NCI-H1417 treated with DMSO at 0.1 percent for 48 hours (cell line): ENCODE results near the gene PDE3A.
"Not testable (repeated sequence)": the region's sequence is repeated elsewhere in the genome, so short reads cannot be mapped to it uniquely, and the experiment has no call there.

Source experiments
- DNase-seq: peaks from one replicate; lab custom pipeline; 2025; lab: John Stamatoyannopoulos, UW

The PDE3A gene

DNA sequence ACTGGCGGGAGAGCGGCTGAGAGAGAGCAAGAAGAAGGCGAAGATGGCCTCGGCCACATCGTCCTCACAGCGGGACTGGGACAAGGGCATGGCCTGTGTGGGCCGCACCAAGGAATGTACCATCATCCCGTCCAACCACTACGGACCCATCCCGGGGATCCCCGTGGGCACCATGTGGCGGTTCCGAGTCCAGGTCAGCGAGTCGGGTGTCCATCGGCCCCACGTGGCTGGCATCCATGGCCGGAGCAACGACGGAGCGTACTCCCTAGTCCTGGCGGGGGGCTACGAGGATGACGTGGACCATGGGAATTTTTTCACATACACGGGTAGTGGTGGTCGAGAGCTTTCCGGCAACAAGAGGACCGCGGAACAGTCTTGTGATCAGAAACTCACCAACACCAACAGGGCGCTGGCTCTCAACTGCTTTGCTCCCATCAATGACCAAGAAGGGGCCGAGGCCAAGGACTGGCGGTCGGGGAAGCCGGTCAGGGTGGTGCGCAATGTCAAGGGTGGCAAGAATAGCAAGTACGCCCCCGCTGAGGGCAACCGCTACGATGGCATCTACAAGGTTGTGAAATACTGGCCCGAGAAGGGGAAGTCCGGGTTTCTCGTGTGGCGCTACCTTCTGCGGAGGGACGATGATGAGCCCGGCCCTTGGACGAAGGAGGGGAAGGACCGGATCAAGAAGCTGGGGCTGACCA lies 183.6 kb downstream of the PDE3A start:
- not testable (repeated sequence) for DNase-seq

DNA sequence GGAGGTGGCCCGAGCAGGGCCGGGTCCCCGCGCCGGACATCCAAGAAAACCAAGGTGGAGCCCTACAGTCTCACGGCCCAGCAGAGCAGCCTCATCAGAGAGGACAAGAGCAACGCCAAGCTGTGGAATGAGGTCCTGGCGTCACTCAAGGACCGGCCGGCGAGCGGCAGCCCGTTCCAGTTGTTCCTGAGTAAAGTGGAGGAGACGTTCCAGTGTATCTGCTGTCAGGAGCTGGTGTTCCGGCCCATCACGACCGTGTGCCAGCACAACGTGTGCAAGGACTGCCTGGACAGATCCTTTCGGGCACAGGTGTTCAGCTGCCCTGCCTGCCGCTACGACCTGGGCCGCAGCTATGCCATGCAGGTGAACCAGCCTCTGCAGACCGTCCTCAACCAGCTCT lies 184.2 kb downstream of the PDE3A start:
- DNase-seq, result not testable (repeated sequence)

DNA sequence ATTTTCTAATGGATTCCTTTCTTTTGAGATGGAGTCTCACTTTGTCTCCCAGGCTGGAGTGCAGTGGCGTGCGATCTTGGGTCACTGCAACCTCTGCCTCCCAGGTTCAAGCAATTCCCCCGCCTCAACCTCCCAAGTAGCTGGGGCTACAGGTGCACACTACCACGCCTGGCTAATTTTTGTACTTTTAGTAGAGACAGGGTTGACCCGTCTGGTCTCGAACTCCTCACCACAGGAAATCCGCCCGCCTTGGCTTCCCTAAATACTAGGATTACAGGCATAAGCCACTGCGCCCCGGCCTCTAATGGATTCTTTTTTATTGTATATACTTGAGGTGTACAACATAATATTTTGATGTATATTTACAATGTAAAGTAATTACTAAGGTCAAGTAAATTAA lies 186.7 kb downstream of the PDE3A start:
- no peak for DNase-seq

DNA sequence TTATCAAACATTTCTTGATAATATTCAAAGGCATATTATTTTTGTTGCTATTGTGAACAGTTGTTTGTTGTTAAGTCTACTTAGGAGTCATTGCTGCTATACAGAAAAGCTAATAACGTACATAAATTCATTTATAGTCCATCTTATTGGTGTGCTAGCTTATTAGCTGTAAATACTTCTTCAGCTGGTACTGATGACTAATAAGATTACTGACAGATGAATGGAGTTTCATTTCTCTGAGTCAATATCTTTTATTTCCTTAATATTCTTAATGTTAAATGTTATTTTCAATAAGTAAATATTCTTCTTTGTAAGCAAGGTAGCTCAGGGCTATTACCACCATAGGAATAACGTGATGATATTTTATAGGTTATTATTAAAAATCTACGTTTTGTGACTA lies 187.4 kb downstream of the PDE3A start:
- DNase-seq, result no peak

DNA sequence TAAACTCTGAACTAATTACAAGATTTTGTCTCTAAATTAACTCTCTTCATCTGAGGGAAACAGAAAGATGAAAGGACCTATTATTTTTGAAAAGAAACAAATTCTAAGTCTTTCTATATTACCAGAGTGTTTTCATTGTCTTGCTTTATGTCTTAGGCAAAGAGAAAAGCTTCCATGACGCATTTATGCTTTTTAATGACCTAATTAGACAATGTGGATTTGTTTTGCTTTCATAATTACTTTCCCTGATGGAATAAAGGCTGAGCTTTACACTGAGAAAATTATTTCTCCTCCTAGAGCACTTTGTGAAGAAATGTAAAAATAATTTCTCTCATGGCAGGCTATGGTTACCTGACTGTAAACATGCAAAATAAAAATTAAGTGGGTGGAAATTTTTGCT lies 188.8 kb downstream of the PDE3A start:
- no peak for DNase-seq

DNA sequence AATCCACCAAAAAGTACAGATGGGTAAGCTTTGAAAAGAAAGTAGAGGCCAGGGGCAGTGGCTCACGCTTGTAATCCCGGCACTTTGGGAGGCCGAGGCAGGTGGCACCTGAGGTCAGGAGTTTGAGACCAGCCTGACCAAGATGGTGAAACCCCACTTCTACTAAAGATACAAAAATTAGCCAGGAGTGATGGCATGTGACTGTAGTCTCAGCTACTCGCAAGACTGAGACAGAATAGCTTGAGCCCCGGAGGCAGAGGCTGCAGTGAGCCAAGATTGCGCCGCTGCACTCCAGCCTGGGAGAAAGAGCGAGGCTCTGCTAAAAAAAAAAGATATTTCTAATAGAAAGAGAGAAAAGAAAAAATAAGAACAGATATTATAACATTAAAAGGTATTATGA lies 192.6 kb downstream of the PDE3A start:
- no peak for DNase-seq

DNA sequence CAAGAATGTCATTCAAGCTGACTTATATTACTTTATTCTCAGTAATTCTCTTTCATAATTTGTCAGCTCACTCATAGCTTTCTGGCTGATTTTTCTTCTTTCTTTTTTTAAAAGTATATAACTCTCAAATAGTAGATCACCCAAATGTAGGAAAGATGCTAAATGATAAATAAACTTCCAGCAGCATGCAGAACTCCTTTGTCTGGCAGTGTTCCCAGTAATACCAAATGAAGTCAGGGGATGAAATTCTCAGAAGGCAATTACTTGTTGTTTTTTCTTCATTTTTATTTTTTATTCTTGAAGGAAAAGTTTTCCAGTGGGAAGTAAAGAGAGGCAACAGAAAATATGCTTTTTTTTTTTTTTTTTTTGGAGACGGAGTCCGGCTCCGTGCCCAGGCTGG lies 193.5 kb downstream of the PDE3A start:
- no peak for DNase-seq

DNA sequence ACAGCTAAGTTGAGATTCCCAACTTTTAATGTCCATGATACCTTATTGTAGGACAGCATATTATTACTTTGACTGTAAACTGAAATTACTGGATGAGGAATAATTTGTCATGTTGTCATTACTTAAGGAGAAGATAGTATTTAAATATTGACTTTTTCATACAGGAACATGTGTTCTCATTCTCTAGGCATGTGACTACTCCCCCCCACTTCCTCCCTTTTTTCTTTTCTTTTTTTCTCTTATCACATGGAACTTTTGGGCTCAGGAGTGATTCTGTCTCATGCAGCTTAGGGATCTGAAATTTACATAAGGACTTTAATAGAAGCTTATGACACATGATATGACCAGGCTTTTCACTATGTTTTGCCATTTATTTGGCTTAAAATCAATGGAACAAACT lies 199.1 kb downstream of the PDE3A start:
- DNase-seq, result no peak

DNA sequence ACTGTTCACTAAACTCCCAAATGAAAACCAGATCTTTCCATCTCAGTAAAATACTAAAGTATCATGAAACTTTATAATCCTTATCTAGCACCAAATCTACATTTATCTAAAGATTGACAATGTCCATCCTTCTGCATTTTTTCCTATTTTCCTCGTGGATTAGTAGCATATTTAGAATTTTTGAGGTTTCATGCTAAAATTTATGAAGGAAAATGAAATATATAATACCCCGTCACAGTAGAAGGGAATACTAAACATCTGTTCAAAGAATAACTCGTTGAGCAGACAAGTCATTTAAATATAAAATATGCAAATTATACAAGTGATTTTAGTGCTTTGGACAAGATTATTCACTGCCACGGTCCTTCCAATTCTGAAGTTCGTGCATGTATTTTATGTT lies 204.1 kb downstream of the PDE3A start:
- DNase-seq, result no peak

DNA sequence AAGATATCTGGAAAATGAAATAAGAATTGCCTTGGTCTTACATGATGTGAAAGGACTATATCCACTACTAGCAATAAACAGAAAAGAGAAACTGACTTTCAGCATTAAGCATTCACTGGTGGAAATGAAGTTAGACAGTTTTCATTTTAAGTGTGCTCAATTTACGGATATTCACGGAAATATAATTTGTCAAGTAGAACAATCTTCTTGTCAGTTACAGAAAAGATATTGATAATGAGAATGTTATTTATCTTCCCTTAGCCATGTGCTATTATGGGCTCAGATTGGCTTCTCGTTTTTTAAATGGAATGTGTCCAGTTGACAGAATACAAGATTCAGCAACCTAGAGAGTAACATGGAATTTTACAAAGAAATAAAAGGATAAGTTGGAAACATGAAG lies 208.2 kb downstream of the PDE3A start:
- DNase-seq, result no peak

DNA sequence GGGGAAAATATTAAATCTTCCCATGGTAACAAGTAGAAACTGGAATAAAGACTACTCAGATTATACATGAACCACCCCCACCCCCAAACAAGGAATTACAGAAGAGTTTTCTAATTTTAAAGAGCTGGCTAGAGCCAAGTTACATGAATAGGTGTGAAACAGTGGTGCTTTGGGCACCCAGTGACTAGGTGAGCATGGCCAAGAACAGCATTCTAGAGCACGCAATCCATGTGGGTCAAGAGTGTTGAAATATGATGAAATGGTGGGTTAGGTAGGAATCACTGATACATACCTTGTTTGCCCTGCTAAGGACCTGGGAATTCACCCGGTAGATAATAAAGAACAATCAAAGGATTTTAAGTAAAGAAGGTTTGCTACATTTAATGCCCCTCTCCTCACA lies 208.7 kb downstream of the PDE3A start:
- DNase-seq, result no peak

DNA sequence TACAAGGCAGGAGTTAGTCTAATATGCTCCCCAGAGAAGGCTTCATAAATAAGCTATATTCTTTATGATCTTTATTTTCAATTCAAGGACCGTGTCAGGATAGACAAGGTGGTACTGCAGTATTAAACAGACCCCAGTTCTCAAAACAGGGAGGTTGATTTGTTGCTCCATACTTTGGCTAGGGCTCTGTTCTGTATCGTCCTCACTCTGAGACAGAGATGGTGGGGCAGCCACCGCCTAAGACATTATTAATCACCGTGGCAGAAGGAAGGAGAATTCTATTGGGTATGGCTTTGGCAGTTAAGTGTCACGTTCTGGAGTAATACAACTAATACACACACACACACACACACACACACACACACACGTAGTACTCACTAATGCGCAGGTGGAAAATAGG lies 209.8 kb downstream of the PDE3A start:
- no peak for DNase-seq

DNA sequence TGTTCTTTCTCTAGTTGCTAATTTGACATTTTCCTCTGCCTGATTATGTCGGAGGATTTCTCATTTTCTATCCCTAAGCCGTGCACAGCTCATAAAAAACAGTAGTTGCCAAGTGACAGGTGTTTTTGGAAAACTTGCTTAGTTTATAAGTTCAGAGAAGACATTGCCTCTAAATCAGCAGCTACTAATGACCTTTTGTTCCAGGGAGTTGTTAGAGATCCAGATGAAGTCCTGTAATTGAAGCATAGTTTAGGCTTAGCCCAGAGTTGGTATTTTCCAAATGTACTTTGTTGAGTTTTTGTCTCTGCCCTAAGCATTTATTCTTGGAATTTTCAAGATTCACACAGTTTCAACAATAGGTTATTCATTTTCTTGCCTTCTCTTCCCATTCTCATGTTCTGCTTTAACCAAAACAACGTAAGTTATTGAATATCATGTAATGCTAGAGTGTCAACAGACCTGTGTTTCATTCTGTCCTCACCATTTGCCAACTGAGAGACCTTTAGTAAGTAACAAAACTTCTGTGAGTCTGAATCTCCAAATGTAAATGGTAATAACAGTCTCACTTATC lies 216.8 kb downstream of the PDE3A start:
- no peak for DNase-seq

DNA sequence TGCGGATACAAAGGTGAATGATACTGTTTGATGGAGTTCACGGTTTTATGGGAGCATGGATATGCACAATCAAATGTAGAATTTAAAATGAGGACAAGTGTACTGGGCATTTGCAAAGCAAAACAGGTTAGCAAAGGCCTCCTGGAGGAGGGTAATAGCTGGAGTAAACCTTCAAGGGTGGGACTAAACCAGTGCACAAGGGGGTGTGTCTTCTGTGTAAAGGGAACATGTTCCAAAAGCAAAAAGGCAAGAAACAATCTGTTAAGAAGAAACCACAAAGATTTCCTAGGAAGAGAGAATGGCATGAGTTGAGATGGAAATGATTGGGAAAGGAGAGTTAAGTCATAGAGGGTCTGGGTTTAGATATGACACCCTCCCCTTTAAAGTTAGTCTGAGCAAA lies 217.6 kb downstream of the PDE3A start:
- no peak for DNase-seq

DNA sequence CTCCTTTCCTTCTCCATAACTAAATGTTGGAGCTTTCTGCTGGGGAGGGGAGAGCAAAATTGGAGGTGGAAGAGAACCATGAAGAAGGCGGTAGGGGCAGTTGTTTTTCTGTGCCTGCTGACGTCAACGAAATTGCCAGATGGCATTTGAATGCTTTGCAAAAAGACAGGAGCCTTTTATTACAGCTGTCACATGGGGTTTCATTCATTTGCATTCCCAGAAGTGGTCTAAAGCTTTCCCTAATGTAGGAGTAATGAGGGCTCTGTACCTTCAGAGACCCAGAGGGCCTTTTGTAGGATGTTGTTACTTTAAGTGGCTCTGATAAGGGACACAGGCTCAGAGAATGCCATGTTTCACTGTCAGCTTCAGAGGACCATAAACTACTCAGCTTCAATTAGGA lies 219.7 kb downstream of the PDE3A start:
- no peak for DNase-seq

DNA sequence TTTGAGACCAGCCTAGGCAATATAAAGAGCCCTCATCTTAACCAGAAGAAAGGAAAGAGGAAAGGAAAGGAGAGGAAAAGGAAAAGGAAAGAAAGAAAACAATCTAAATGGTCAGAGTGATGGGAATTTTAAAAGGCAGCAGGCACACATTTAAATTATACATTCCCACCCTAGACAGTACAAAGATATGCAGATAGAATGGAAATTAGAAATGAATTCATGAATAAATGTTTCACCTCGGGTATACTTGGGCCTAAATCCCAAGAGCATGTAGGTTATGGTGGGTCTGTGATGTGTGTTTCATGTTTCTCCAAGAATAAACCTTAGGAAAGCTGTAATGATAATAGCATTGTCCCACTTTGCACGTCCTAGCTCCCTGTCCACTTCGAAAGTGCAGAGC lies 222.2 kb downstream of the PDE3A start:
- no peak for DNase-seq

DNA sequence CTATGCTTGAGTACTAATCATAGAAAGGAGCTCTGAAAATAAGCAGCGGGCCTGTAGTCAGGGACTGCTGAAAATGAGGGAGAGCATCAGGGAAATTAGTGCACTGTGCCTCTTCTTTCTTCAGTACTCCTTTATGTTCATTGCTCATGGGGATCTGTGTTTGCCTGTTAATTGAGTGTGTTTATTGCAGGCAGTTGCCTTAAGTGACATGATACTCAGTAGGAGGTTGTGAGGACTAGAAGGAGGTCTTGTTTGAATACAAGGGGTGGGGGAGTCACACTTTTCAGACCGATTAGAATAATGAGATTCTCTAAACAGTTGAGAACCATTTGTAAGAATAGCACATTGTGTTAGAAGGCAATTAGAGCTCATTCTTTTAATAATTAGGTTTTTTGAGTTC lies 224.2 kb downstream of the PDE3A start:
- DNase-seq, result no peak

DNA sequence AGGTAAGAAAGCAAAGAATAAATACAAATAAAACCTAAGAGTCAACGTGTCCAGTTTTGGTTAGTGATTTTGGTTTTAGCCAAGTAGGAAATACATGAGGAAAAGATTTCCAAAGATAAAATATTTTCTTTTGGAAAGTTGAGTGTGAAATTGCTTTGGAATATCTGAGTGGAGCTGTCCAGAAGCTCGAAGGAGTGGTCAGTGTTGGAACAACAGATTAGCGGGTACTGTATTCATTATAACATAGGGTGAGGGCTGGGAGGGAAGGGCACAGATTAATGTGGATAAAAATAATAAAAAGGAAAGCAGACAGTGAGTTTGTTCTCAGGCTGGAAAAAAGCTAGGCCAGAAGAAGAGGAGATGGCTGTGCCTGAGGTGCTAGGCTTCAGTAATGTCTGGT lies 225.3 kb downstream of the PDE3A start:
- DNase-seq, result no peak

DNA sequence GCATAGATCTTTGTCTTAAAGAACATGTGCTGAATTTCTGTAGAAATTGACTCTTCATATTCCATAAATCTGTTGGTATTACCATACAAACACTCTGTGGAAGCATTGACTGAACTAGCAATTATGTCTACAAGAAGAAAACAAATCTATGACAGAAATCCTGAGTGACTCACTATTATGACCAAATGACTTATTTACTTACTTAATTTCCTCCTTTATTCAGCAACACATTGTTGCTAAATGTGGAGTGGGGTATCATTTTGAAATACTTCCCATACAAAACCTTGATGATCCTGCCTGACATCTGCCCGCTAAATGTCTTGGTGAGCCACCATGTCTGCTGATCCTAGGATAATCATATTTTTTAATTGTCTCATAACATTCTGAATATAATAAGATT lies 227.7 kb downstream of the PDE3A start:
- peak; percentile 51 for DNase-seq

DNA sequence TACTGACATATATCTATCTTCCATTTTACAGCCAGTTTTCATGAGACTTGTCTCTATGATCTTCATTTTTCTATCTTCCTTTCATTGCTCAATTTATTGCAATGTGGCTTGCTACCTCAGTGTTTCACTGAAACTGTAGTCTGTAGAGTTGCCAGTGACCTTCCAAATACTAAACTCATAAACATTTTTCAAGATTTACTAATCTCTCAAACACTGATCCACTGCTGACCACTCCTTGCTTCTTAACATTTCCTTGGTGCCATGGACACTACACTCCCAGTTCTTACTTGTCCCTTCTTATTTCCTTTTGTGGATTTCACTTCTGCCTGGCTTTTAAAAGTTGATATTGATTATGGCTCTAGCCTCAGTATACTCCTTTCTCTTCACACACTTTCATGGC lies 231.4 kb downstream of the PDE3A start:
- DNase-seq, result no peak

DNA sequence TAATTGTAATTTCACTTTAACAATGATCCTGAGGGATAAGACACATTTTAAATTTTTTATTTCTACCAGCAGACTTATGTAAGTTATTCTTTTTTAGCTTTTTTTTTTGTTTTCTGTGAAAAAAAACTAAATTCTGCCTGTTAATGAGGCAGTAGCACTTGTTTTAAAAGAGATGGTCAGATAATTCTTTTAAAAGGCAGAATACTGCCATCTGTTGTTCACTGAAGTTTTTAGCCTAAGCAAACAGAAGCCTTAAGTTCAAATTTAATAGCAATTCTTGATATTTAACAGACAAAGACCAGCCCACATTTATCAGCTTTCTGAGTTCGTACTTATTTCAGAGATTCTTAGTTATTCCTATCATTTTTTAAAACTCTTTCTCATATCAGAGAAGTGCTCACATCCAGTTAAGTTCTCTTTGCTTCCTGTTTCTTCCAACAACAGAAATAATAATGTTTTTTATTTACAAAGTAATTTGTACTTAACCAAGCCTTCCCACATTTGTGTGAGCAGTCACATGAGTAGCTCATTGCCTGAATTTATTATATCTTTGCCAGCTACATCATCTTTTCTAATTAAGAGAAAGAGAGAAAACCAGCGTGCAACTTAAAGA lies 233.4 kb downstream of the PDE3A start:
- no peak for DNase-seq

DNA sequence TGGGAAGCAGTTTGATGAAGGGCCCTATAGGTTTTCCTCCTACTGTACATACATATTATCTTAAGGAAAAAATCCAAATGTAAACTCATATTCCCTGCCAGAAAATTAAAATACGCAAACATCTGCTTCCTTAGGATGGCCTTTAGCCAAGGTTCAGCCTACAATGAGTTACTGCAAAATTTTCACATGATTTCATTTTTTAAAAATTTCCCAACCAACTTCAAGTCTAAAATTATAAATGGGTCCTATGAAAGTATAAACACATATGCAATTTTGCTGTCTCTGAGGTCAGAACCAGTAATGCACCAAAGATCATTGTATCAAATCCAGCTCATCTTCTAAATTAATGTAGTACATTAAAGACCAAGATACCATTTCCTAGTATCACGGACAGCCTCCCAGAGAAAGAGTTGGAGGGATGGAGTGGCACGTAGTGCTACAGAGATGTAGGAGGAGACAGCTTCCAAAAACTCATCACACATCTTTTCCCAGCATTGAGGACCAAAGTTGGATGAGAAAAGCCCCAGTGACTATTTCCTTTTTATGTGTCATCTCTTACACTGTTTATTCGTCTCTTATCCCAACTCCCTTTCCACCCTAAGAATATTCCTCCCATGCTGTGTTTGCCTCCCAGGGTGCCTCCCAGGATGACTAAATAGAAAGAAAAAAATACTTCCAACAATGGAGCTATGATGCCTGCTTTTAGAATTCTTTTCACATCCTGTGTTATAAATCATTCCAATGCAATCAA lies 234.5 kb downstream of the PDE3A start:
- no peak for DNase-seq

DNA sequence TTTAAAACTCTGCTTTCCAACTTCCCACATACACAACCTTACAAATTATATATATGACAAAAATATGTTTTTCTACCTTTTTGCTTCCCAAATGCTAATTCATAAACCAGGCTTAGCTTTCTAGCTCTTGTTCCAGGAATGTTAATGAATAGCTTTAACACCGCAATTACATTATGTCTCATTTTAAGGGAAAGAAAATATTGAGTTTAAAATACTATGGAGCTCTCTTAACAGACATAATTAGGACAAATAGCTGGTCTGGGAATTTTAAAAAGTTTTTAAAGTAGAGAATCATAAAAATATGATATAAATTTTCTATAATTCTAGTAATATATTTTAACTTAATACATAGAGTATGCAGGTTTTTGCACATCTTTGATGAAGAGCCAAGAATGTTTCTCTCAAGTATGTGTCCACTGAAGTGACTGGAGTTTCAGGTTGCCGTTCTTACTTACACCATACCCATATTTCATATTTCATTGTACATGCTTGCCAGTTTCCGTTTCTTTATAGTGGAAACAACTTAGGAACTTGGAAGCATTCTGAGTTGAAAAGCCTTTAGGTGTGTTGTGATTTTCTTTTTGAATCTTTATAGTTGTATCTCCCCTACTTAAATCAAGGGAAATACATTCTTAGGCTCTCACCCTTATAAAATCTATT lies 236.2 kb downstream of the PDE3A start:
- DNase-seq, result no peak
